ENCODE data around the gene RAD51B. TPM values are rescaled to one million over a fixed set of nuclear protein-coding genes. Genes with fewer than 3 reads are reported as not detected.

RAD51B gene
- total RNA-seq, 1 experiment from 2014 or later = 20.0 TPM

DNA sequence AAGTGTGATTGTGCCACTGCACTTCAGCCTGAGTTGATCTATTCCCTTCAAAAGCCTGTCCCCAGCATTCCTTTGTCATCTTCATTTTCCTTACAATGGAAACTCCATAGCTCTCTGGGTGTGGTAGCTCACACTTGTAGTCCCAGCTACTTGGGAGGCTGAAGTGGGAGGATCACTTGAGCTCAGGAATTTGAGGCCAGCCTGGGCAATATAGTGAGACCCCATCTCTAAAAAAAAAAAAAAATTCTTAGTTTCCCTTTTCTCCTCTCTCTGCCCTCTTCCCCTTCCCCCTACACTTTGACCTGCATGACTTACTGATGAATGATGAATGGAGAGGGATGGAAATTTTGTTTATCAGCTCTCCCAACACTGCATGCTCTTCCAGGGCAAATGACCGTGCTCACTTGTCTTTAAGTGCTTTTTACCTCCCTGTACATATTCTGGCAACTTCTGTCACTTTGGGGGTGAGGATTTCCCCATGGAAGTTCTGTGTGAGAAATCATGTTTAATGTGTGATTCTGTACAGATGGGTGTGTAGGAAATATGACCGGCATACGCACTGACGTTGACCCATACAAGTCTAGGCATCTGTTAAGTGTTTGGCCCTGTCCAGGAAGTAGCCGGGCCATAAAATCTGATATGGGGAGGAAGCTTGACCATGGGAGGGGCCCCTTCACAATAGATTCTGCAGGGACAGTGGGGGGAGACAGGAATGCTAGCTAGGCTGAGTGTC is 907.9 kb downstream of the RAD51B start:
- no peaks in the 10 kb centered on the region for H3K79me2 ChIP-seq (ENCODE audit: insufficient read depth, low read length)
- intact Hi-C loops (cut with micrococcal nuclease) = no loop called here
- no peaks in the 10 kb centered on the region for H4K20me1 ChIP-seq (ENCODE audit: insufficient read depth)
- DNase-seq (ENCODE audit: low read depth, low spot score) = no peak
- H3K9ac ChIP-seq (ENCODE audit: low read length) = no peak overlapping the region
- H3K27ac ChIP-seq (ENCODE audit: low read depth, low read length) = no peak overlapping the region
- ChIA-PET RAD21 (ENCODE audit: low non-redundant PET in 1 of 2, low total read pairs in 2 of 2, uncharacterized antibody in 2 of 2, unreplicated experiment in 2 of 2) (no interaction called here), POLR2A (no interaction called here), CTCF (no interaction called here)
- no peak overlapping the region for H2AFZ ChIP-seq (ENCODE audit: low read depth, low read length, poor library complexity, severe bottlenecking)
- BruUV-seq (replicated peaks) = no TSS peak
- no peaks in the 10 kb centered on the region for H3K27me3 ChIP-seq (ENCODE audit: insufficient read depth, low read length)
- no peaks in the 10 kb centered on the region for H3K36me3 ChIP-seq (ENCODE audit: control insufficient read depth in 1 of 2, insufficient read depth in 2 of 2, low read length in 2 of 2)
- H3K4me3 ChIP-seq (replicated peaks in 1 of 2; ENCODE audit: low read depth in 1 of 2, low read length in 2 of 2) = no peak overlapping the region
- no peaks in the 10 kb centered on the region for H3K9me3 ChIP-seq (ENCODE audit: control insufficient read depth in 1 of 2, insufficient read depth in 1 of 2, low read depth in 1 of 2, low read length in 2 of 2)
- no peak for TF ChIP-seq EZH2 (IDR thresholded peaks at IDR 0.05)
- no peak for TF ChIP-seq EZH2phosphoT487 (IDR thresholded peaks at IDR 0.05; ENCODE audit: borderline replicate concordance)
- TF ChIP-seq, protein P1, sequence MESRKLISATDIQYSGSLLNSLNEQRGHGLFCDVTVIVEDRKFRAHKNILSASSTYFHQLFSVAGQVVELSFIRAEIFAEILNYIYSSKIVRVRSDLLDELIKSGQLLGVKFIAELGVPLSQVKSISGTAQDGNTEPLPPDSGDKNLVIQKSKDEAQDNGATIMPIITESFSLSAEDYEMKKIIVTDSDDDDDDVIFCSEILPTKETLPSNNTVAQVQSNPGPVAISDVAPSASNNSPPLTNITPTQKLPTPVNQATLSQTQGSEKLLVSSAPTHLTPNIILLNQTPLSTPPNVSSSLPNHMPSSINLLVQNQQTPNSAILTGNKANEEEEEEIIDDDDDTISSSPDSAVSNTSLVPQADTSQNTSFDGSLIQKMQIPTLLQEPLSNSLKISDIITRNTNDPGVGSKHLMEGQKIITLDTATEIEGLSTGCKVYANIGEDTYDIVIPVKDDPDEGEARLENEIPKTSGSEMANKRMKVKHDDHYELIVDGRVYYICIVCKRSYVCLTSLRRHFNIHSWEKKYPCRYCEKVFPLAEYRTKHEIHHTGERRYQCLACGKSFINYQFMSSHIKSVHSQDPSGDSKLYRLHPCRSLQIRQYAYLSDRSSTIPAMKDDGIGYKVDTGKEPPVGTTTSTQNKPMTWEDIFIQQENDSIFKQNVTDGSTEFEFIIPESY (IDR thresholded peaks at IDR 0.05; ENCODE audit: extremely low read depth, insufficient replicate concordance, low read length) = no peak
- TF ChIP-seq, protein P2, sequence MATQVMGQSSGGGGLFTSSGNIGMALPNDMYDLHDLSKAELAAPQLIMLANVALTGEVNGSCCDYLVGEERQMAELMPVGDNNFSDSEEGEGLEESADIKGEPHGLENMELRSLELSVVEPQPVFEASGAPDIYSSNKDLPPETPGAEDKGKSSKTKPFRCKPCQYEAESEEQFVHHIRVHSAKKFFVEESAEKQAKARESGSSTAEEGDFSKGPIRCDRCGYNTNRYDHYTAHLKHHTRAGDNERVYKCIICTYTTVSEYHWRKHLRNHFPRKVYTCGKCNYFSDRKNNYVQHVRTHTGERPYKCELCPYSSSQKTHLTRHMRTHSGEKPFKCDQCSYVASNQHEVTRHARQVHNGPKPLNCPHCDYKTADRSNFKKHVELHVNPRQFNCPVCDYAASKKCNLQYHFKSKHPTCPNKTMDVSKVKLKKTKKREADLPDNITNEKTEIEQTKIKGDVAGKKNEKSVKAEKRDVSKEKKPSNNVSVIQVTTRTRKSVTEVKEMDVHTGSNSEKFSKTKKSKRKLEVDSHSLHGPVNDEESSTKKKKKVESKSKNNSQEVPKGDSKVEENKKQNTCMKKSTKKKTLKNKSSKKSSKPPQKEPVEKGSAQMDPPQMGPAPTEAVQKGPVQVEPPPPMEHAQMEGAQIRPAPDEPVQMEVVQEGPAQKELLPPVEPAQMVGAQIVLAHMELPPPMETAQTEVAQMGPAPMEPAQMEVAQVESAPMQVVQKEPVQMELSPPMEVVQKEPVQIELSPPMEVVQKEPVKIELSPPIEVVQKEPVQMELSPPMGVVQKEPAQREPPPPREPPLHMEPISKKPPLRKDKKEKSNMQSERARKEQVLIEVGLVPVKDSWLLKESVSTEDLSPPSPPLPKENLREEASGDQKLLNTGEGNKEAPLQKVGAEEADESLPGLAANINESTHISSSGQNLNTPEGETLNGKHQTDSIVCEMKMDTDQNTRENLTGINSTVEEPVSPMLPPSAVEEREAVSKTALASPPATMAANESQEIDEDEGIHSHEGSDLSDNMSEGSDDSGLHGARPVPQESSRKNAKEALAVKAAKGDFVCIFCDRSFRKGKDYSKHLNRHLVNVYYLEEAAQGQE (IDR thresholded peaks at IDR 0.05; ENCODE audit: low read depth) = no peak
- TF ChIP-seq POLR2AphosphoS5 (IDR thresholded peaks at IDR 0.05; ENCODE audit: low read depth, low read length) = no peak
- no peak for TF ChIP-seq TCF7L2 (IDR thresholded peaks at IDR 0.05; ENCODE audit: borderline replicate concordance, extremely low read depth, insufficient read depth, insufficient read length)
- no peak for TF ChIP-seq RAD21 (IDR thresholded peaks at IDR 0.05; ENCODE audit: low read depth)
- no peak for TF ChIP-seq POLR2A (IDR thresholded peaks at IDR 0.05; ENCODE audit: borderline replicate concordance, extremely low read depth, insufficient read depth, insufficient read length)
- TF ChIP-seq, protein P3, sequence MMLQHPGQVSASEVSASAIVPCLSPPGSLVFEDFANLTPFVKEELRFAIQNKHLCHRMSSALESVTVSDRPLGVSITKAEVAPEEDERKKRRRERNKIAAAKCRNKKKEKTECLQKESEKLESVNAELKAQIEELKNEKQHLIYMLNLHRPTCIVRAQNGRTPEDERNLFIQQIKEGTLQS (IDR thresholded peaks at IDR 0.05) = no peak
- no peak for TF ChIP-seq ELF1 (IDR thresholded peaks at IDR 0.05; ENCODE audit: borderline replicate concordance, low read depth)
- TF ChIP-seq SP1 (IDR thresholded peaks at IDR 0.05; ENCODE audit: low read depth) = no peak
- TF ChIP-seq FOSL1 (IDR thresholded peaks at IDR 0.05; ENCODE audit: low read depth) = no peak
- TF ChIP-seq ZFX (IDR thresholded peaks at IDR 0.05) = no peak
- TF ChIP-seq SRF (IDR thresholded peaks at IDR 0.05; ENCODE audit: low read depth) = no peak
- TF ChIP-seq CBX3 (IDR thresholded peaks at IDR 0.05; ENCODE audit: low read depth) = no peak
- no peak overlapping the region for H3K4me2 ChIP-seq (ENCODE audit: low read length)
- H3K4me1 ChIP-seq (ENCODE audit: control insufficient read depth in 1 of 2, insufficient read depth in 2 of 2, low read length in 2 of 2) = no peaks in the 10 kb centered on the region
- no peak for ATAC-seq
- no peaks in the 10 kb centered on the region for H3K9me2 ChIP-seq (ENCODE audit: insufficient read depth)

Measured in HCT116 (cell line).